ENCODE measurements around the gene SYDE2.
"Not testable (repeated sequence)": the region's sequence is repeated elsewhere in the genome, so short reads cannot be mapped to it uniquely, and the experiment has no call there.

Gene SYDE2, protein sequence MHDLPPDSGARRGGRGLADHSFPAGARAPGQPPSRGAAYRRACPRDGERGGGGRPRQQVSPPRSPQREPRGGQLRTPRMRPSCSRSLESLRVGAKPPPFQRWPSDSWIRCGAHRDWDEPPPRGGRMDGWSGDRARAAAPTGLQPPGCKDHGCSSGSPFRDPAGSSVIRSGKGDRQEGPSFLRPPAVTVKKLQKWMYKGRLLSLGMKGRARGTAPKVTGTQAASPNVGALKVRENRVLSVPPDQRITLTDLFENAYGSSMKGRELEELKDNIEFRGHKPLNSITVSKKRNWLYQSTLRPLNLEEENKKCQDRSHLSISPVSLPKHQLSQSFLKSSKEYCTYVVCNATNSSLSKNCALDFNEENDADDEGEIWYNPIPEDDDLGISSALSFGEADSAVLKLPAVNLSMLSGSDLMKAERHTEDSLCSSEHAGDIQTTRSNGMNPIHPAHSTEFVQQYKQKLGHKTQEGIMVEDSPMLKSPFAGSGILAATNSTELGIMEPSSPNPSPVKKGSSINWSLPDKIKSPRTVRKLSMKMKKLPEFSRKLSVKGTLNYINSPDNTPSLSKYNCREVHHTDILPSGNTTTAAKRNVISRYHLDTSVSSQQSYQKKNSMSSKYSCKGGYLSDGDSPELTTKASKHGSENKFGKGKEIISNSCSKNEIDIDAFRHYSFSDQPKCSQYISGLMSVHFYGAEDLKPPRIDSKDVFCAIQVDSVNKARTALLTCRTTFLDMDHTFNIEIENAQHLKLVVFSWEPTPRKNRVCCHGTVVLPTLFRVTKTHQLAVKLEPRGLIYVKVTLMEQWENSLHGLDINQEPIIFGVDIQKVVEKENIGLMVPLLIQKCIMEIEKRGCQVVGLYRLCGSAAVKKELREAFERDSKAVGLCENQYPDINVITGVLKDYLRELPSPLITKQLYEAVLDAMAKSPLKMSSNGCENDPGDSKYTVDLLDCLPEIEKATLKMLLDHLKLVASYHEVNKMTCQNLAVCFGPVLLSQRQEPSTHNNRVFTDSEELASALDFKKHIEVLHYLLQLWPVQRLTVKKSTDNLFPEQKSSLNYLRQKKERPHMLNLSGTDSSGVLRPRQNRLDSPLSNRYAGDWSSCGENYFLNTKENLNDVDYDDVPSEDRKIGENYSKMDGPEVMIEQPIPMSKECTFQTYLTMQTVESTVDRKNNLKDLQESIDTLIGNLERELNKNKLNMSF

DNA sequence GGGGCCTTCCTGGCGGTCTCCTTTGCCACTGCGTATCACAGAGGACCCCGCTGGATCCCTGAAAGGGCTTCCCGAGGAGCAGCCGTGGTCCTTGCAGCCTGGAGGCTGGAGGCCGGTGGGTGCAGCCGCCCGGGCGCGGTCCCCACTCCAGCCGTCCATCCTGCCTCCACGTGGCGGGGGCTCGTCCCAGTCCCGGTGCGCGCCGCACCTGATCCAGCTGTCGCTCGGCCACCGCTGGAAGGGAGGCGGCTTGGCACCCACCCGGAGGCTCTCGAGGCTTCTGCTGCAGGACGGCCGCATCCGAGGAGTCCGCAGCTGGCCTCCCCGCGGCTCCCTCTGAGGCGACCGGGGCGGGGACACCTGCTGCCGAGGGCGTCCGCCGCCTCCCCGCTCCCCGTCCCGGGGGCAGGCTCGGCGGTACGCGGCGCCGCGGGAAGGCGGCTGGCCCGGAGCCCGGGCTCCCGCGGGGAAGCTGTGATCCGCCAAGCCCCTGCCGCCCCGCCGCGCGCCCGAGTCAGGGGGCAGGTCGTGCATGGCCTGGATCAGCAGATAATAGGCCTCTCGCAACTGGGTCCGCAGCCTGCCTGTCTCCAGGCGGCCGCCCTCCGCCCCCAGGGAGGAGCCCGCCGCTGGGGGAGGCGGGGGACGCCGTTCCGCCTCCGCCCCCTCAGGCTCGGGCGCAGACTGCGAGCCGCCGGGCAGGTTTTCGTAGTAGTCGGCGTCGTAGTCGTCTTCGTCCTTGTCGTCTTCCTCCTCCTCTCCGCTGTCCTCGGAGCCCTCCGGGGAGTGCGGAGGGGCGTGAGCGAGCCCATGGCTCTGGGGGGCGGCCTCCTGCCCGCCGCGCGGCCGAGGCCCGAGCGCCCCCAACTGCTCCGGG lies at the start of gene SYDE2:
Gene SYDE2, minus strand, starts transcription at position 554 of the 877 bp plus-strand sequence. Its CDS starts 20 bp downstream, at position 534.
- DNase-seq (ENCODE audit: low read depth in 2 of 2) = peak; percentile 25 to 28

DNA sequence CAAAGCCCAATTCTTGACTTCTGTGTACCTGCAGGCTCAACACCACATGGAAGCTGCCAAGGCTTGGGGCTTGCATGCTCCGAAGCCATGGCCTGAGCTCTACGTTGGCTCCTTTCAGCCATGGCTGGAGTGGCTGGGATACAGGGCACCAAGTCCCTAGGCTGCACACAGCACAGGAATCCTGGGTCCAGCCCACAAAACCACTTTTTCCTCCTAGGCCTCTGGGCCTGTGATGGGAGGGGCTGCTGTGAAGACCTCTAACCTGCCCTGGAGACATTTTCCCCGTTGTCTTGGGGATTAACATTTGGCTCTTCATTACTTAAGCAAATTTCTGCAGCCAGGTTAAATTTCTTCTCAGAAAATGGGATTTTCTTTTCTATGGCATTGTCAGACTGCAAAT lies 48.2 kb upstream of the SYDE2 start:
- not testable (repeated sequence) for DNase-seq (ENCODE audit: low read depth in 2 of 2)

DNA sequence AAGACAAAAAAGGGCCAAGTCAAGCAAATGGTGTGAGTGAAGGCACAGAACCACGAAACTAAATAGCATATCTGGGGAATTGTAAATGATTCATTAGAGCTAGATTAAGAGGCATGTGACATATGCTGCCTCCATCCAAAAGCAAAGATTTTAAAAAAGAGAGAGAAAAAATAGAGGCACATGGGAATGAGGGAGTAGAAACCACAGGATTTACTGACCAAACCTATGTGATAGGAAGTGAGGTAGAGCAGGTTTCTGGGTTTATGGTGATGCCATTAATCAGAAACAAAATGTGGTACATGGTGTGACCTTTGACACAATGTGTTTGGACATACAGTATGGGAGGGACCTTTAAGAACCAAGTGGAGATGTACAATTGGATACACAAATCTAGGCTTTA lies 45.1 kb upstream of the SYDE2 start:
- DNase-seq (ENCODE audit: low read depth in 2 of 2) = no peak

DNA sequence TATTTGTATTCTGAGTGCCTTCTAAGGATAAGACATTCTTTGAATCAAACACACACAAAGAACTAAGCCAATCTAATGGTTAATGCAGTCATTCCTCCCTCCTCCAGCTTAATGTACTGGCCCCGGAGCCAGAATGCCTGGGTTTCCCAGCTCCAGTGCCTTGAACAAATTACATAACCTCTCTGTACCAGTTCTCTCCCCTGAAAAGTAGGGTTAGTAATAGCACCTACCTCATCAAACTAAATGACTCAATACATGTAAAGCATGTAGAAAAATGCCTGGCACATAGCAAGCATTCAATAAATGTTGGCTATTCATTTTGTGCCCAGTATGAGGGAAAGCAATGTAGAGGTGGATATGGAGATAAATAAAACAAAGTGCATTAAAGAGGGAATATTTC lies 44.6 kb upstream of the SYDE2 start:
- no peak for DNase-seq (ENCODE audit: low read depth in 2 of 2)

DNA sequence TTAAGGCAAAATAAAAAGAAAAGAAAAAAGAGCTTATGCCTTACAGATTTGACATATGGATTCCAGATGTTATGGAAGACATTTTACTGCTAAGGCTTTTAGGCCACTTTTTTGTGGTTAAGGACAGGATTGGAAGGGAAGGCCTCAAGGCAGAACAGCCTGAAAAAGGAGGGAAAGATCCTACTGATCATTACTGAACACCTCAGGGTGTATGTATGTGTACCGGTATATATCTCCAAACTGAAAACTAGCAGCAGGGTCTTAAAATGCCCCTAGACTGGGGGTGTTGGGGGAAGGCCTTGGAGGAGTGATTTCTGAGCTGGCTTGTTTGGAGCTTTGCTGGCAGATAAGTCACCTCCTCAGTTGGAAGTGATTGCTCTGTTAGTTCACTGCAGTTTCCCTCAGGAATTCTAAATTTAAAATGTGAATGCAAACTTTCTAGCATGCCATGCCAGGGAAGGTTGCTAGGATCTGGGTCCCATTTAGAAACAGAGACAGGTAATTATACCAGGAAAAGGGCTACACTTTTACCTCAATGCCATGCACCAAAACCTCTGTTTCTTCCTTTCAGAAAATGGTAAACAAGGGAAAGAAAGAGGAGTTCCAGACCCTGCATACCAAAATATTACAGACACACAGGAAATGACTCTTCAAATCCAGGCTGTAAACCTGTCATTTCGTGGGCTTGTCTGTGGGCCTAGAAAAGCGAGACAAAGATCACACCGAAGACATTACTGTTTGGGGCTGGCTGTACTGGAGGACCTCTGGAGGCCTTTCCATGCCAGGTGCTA lies 43.6 kb upstream of the SYDE2 start:
- DNase-seq (ENCODE audit: low read depth in 2 of 2) = peak; percentile 56 to 59

DNA sequence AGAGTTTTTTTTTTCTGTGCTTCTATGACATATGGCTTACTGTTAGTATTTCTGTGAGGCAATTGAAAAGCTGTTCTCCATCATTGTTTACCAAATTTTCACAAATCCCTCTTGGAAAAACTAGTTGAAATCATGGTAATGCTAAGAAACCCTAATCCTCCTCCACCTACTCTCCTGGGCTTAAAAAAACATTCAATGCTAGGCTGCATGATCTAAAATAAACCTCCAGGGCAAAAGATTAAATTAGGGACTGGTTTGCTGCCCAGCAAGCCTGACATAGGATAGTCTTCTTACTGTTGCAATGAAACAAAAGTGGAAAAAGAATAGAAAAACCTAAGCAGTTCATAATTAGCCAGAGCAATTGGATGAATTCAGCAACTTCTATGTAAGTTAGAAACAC lies 42.6 kb upstream of the SYDE2 start:
- DNase-seq (ENCODE audit: low read depth in 2 of 2) = no peak

DNA sequence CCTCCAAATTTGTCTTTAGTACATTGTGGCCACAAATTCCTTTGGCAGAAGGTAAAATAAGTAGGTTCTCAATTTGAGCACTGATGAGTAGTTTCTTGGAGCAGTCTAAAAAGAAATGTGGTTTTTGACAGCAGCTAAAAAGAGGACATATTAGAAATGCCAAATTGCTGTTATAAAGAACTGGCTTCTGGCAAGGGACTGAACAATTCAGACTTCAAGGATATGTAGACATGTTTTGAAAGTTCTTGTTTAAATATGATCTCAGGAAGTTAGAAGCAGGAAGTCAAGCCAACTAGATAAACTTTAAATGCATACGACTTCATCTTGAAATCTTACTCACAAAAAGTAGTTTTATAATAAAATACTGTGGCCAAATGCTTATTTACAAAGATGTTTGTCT lies 39.8 kb upstream of the SYDE2 start:
- no peak for DNase-seq (ENCODE audit: low read depth in 2 of 2)

DNA sequence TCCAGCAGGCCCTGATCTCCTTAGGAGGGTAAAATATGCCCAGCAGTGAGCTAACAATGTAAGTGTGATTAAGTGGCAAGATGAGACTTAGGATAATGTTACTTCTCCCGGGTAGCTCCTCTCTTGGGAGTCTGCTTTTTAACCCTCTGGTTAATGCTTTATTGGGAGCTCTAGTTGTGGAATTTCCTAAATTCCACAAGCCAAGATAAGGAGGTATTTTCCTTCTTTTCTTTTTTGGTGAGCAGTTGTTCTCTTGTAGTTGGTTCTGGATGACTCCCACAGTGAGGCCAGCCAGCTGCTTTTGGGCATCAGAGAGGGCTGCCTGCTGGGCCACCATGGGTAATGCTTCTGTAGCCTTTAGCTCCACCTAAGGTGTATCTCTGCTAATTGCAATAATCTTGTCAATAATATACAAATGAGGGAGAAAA lies 39.4 kb upstream of the SYDE2 start:
- no peak for DNase-seq (ENCODE audit: low read depth in 2 of 2)

DNA sequence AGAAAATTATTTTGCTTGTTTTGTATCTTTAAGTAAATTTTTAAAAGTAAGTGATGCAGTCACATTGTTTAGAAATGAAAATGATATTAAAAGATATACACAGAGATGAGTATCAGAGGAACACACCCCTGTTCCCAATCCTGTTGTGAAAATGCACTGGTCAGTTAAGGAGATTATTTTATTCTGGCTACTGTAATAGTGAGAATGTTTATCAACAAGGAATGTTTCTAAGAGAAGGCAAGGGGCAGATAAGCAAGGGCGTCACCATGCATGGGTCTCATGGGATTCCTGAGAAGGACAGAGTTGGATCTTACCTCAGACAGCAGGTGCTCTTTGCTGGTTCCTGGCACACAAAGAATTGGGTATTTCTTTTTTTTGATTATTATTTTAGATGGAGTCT lies 36.8 kb upstream of the SYDE2 start:
- no peak for DNase-seq (ENCODE audit: low read depth in 2 of 2)

DNA sequence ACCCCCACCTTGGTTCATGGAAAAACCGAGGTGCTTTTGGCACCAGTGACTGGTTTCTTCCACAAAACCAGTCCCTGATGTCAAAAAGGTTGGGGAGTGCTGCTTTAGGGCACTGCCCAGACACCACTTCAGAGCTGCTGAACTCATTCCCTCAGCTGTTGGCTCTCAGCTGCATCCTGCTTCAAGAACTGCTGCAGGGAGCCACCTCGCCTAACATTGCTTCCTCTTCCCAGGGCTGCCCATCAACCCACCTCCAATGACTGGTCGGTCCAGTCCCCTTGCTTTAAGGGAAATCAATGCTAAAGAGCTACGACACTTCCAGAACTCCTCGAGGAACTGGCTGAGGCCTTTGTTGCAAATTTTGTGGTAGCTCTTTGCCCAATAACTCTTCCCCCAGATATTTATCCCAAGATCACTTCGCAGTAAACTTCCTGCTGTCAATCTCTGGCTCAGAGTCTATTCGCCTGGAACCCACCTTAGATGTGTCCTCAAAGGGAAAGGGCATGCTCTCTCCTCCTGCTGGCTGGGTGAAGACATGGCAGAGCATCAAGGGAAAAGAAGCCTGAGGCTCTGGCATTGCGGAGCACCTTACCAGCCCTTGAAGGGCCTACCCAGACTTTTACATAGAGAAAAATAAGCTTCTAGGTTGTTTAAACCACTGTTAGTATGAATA lies 29.6 kb upstream of the SYDE2 start:
- no peak for DNase-seq (ENCODE audit: low read depth in 2 of 2)

DNA sequence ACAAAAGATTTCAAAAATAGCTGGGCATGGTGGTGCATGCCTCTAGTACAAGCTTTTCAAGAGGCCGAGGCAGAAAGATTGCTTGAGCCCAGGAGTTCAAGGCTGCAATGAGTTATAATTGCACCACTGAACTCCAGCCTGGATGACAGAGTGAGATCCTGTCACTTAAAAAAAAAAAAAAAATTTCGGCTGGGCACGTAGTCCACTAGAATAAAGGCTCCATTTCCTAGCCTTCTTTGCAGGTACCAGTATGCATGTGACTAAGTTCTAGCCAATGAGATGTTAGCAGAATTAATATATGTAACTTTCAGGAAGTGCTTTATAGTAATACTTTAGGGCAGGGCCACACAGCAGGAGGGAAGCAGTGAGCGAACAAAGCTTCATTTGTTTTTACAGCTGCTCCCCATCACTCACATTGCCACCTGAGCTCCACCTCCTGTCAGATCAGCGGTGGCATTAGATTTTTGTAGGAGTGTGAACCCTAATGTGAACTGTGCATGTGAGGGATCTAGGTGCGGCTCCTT lies 28.8 kb upstream of the SYDE2 start:
- DNase-seq (ENCODE audit: low read depth in 2 of 2) = no peak

DNA sequence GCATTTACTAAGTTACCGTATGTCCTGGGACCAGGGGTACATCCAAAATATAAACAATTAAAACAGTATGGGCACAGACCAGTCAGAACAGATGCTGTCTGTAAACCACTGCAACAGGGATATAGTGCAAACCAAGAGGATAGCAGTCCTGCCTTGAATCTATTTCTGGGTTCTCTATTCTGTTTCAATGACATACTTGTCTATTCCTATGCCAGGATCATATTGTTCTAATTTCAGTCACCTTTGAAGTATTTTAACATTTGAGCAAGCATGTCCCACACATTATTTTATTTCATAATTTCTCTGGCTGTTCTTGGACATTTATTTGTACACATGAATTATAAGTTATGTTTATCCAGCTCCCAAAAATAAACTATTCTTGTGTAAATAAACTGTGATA lies 28.2 kb upstream of the SYDE2 start:
- DNase-seq (ENCODE audit: low read depth in 2 of 2) = no peak

DNA sequence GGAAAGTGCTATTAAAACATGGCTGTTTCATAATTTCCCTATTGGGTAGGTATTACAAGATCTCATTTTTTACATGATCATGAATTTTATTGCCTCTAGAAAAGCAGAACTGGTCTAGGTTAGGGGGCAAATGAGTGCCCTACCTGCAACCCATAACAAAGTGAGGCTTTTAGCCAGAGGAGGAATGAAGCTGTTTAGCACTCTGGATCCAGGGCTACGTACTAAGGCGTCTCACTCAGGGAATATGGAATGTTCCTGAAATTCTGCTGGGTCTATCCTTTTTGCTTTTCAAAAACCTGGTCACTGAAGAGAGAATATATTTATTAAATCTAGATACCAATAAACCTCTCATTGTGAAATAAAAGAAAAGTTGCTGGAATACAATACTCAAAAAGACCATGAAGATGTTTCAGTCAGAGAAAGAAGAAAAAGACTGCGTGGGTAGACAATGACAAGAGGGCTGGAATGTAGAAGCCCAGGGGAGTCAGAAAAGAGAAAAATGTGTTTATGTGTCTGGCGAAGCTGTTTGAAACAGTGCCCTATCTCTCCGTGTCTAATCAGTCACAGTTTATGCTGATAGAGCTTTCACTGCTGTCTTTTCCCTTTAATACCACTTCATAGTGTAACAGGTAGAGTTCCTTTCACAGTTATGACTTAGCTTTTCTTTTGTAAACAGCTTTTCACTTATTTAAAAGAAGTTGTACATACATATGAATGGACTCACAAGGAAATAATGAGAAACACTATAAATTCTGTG lies 25.0 kb upstream of the SYDE2 start:
- no peak for DNase-seq (ENCODE audit: low read depth in 2 of 2)

DNA sequence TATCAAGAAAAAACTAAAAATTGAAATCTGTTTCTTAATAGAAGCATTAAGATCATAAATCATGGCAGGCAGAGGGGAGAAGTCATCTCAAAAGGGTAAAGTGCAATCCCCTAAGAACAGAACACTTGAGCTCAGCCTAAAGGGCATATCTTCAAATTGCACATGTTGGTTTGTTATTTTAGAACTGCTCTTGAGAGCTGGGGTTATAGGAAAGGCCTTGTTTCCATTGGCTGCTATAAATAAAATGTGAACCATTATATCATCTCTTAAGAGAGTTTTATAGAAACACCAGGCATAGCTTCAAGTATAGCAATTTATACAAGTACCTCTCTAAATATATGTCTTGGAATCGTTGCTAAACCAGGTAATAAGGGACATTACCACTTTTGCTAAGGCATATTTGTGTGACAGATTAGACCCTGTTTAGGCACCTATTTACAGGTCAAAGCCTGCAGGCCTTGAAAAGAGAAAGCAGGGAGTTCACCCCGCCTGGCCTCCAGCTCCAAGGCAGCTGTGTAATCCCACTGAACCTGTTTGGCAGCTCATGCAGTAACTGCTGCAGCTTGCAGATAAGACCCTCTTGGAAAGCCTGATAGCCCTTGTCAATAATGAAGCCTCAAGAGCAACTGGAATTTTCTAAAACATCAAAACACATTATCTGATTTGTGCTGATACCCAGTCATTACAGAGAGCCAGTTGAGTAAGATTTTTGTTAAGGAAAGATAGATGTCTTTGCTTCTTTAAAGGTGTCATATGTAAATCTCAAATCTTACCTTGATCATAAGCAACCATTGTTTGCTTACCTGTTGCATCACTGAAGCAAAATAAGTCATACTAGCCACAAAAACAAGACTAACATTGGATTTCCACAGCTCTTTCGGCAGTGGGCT lies 24.2 kb upstream of the SYDE2 start:
- DNase-seq (ENCODE audit: low read depth in 2 of 2) = no peak

DNA sequence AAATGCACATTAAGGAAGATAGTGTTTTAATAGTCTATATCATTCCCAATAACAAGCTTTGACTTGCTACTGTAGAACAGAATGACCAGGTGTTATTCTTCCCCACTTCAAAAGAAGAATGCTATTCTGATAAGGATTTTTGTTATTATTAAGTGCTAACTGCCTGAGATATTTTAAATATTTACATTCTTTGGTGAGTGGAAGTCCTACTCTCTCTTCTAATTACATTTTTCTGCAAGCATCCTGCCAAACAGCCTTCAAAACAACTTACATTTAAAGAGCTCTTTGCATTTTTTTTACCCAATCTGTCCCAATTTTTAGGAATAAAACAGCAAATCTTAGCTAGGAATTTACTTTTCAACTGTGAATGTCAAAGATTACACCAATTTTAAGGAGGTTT lies 23.5 kb upstream of the SYDE2 start:
- DNase-seq (ENCODE audit: low read depth in 2 of 2) = no peak

DNA sequence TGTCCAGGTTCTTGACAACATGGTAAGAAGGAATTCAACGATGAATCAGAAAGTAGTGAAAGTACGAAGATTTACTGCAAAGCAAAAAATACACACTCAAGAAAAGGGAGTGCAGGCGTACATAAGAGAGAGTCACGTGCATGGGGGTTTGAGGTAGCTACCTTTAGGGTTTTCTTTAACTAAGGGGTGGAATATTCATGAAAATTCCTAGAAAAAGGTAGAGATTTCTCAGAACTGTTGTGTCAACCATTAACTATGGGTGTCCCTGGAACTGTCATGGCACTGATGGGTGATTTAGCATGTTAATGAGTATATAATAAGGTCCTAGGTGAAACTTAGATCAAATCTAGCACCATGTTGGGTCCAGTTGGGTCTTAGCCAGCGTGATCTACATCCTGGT lies 22.5 kb upstream of the SYDE2 start:
- DNase-seq (ENCODE audit: low read depth in 2 of 2) = no peak

DNA sequence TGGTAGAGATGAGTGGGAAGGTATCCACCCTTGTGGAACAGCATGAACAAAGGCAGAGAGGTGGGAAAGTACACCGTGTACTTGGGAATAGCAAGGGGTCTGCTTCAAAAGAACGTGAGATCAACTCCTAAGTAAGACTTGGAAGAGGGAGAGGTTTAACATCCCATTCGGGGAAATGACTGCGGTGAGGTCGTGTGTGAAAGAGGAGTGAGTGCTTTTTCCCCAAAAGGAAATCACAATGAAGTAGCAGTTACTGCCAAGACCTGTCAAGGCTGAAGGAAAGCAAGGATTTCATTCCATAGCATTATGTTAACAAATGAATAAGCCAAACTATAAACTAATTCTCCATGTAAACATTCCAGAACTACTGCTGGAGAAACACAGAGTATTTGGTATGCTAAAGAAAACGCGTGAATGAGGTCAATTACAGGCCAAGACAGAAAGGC lies 20.0 kb upstream of the SYDE2 start:
- peak in 1 of 2 experiments; percentile 33 for DNase-seq (ENCODE audit: low read depth in 2 of 2)

All from fibroblast of skin of left biceps (primary cell).